Fibroblast of skin of right quadriceps (primary cell): ENCODE results near the gene EPB41L4A.
"Not testable (repeated sequence)": the region's sequence is repeated elsewhere in the genome, so short reads cannot be mapped to it uniquely, and the experiment has no call there.

Source experiments
- DNase-seq: peaks from one replicate; pipeline ENCODE4 v3.0.0-alpha.2; 2013

The EPB41L4A gene

GRCh38 chr5:112250551-112250950, 168.5 kb downstream of the EPB41L4A start:
- DNase-seq: no peak

DNA sequence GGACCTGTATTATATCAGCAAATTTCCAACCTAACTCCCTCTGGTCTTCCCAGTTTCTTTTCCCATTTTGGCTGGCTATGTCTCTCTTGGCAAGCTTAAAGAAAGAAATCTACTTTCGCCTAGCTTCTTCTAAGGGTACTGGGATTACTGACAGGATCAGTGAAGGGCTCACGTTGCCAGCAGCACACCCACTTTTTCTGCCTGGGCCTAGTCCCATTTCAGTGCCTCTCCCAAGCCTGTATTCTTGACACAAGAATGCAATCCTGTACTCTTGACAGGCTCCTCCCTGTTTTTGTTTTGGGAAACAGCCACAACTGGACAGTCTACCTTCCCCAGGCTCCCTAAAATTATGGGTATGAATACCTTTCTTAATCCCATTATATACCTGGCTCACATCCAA, 170.5 kb downstream of the EPB41L4A start:
- no peak for DNase-seq

- DNase-seq: no peak
Observed at GRCh38 chr5:112247960-112248359, 171.1 kb downstream of the EPB41L4A start.

DNA sequence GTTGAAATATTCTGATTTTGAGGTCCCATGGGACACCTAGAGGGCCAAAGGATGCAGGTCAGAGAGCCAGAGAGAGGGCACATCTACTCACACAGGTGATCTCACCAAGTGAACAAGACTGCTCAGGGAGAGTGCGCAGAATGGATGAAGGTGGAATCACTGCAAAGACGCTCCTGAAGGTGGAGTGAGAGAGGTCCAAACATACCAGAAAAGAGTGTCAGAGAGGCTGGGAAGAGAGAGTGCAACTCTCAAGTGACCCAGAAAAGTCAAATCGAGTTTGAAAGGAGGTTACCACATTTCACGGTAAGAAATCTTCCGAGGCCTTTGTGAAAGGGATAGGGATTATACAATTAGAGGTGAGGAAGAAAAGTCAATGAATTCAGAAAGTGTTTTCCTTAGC, 173.4 kb downstream of the EPB41L4A start:
- DNase-seq: no peak

DNA sequence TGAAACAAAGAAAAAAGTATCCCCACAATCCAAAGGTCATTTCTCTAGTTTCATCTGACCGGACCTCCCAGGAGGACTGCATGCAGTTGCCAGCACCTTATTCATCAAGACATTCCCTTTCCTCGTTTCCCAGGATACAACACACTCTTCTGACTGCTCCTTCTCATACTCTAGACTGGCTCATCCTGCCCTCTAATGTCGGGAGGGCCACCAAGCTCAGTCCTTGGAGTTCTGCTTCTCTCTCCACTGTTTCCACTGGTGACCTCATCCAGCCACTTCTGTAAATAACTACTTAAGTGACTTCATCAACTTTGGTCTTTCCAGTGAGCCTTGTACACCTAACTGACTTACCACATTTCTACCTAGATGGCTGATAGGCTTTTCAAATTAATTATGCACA, 179.1 kb downstream of the EPB41L4A start:
- no peak for DNase-seq

- no peak for DNase-seq
Observed at GRCh38 chr5:112238473-112238872, 180.6 kb downstream of the EPB41L4A start.

- DNase-seq: no peak
Observed at GRCh38 chr5:112237456-112237855, 181.6 kb downstream of the EPB41L4A start.

DNA sequence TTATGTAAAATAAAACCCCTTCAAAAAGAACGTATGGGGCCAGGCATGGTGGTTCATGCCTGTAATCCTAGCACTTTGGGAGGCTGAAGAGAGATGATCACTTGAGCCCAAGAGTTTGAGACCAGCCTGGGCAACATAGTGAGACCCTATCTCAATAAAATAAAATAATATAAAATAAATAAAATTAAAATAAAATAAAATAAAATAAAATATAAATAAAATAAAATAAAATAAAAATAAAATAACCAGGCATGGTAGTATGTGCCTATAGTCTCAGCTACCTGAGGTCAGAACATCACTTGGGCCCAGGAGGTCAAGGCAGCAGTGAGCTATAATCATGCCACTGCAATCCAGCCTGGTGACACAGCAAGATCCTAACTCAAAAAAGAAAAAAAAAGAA, 185.1 kb downstream of the EPB41L4A start:
- DNase-seq: no peak

- DNase-seq: no peak
Observed at GRCh38 chr5:112232667-112233066, 186.4 kb downstream of the EPB41L4A start.

- DNase-seq: no peak
Observed at GRCh38 chr5:112230606-112231005, 188.5 kb downstream of the EPB41L4A start.

- peak; percentile 27 for DNase-seq
Observed at GRCh38 chr5:112228667-112229066, 190.4 kb downstream of the EPB41L4A start.

DNA sequence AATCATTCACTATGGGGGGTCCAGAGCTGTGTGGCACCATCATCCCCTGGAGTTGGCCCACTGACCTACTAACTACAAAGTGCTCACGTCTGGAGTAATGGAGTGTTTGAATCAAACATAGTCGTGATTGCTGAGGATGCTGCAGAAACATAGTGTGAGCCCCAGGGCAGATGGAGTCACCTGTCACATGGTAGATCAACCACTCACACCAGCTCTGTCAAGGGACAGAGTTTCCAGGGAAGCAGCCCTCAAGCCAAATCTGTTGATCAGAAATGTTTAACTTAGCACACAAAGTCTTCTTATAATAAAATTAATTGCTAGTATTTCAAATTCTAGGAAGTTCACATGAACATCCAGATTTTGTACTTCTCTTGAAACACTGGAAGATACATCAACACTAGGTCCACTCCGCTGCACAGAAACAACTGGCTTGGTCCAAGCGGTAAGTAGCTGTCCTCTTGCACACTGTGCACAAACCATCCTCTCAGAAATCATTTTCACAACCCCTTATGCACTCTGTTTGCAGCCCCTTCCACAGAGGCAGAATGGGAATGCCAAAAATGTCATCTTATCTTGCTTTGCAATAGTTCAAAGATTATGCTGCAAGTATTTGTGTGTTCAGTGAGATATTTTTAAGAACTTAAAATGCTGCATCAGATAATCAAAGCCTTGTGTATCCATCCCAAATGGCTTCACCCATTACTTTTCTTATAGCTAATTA, 191.0 kb downstream of the EPB41L4A start:
- no peak for DNase-seq

DNA sequence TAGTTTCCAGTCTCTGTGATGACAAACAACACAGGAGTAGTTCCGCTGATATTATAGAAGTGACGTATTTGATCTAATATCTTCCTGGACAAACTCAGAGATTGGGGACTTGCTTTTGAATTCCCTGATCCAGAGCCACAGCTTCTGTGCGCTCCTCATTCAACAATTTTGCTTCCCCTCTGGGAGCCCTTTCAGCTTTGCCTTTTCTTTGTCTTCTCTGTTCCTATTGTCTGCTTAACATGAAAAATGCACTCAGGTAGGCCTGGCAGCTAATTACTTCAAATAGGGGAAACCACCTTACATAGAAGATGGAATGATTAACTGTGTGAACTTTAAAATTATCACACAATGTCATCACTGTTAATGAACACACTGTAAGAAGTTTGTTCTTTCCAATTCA, 192.9 kb downstream of the EPB41L4A start:
- no peak for DNase-seq

GRCh38 chr5:112222997-112223396, 196.1 kb downstream of the EPB41L4A start:
- not testable (repeated sequence) for DNase-seq

GRCh38 chr5:112221128-112221527, 197.9 kb downstream of the EPB41L4A start:
- no peak for DNase-seq

- no peak for DNase-seq
Observed at GRCh38 chr5:112219000-112219399, 200.1 kb downstream of the EPB41L4A start.

DNA sequence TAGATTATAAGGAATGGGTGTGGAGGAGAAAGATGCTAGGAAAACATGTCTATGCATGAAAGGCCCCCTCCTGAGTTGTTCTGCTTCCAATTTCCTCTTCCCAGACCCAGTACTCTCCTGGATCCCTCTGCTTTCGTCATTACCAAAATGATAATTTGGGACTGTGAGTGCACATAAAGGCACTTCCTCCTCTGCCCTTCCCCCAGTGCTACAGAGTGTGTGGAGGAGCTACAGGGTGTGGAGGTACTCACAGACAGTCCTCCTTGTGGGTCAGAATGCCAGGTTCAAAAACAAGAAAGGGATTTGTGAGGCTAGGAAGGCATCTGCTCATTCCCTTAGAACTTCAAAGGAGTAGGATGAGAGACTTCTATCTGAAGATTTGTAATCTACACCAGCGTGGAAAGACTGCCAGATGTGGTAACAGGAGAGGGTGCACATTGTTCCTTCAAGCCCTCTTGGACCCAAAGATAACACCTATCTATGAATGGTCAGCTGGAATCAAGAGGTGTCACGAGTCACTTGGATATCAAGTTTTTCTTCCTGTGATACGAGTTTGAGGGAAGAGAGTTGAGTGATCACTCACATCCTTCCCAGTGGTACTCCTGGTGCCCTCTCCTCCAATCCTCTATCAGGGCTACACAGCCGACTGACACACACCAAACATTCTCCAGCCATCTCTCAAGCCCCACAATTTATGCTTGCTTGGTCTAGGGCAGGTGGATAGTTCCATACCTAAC, 201.1 kb downstream of the EPB41L4A start:
- DNase-seq: no peak

- DNase-seq: no peak
Observed at GRCh38 chr5:112216140-112216539, 202.9 kb downstream of the EPB41L4A start.

GRCh38 chr5:112210430-112211005, 208.6 kb downstream of the EPB41L4A start:
- peak; percentile 3 for DNase-seq

DNA sequence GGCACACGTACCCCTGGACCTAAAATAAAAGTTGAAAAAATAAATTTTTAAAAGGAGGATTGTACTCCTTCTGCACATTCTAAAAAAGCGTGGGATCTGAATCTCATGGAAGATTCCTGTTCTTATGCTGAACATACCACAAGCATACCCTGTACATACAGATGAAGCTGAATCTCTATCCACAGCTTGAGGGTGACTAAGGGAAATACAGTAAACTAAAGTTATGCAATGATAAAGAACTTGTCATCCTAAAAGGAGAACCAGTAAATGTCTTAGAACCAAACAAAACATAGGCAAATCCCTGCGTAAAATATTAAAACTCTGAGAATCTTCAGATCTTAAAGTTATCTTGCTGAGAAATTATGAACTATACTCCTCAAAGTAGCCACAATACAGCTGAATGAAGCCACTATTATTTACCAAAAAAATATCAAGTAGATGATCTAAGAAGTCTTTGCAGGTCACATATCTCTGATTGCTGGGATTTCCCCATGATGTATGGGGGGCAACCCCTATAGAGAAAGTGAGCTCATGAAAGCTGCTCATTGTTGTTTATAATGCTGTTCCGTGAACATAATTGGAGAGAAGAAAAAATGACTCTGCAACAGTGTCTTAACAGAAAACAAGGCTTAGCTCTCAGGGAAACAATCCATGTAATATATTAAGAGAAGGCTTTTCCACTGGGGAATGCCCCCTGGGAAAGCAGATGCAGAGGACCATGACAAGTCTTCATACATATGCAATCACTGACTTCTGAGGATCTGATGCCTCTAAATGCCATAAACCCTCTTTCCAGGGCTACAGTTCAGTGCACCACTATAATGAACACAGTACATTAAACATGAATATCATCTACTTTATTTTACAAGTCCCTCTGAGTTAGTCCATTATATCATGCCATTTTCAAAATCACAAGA, 210.1 kb downstream of the EPB41L4A start:
- DNase-seq: no peak

DNA sequence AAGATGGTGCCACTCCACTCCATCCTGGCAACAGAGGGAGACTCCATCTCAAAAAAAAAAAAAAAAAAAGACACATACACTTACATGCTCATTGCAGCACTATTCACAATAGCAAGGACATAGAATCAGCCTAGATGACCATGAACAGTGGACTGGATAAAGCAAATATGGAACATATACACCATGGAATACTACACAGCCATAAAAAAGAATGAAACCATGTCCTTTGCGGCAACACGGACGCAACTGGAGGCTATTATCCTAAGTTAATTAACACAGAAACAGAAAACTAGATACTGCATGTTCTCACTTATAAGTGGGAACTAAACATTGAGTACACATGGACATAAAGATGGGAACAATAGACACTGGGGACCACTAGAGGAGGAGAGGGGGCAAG, 210.9 kb downstream of the EPB41L4A start:
- DNase-seq: not testable (repeated sequence)

DNA sequence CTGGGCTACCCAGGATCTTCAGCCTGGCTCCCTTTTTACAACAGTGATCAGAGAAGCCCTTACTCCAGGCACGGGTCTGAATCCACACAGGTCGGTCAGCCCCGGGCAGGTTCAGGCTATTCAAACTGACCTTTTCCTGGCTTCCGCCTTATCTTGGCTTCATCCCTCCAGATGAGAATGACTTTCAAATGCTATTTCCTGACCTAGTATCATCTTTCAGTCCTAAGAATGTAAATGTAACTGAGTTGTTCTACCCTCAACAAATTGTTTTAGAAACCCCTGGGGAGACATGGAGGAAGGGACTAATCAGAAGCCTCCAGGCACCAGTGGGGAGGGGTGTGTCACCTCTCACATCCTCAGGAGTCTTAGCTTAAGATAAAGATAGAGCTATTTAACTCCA, 213.2 kb downstream of the EPB41L4A start:
- no peak for DNase-seq

- DNase-seq: no peak
Observed at GRCh38 chr5:112203229-112203628, 215.8 kb downstream of the EPB41L4A start.
